NCI-H748 treated with DMSO at 0.1 percent for 48 hours (cell line): ENCODE measurements around the gene PLEKHJ1.

Experiments
- DNase-seq: peaks from one replicate; lab custom pipeline; 2025; lab: John Stamatoyannopoulos, UW

Gene PLEKHJ1

GRCh38 chr19:2234996-2235380, 1.1 kb downstream of the PLEKHJ1 start:
- no peak for DNase-seq

GRCh38 chr19:2233601-2234280, 2.4 kb downstream of the PLEKHJ1 start:
- no peak for DNase-seq

- no peak for DNase-seq
Measured at GRCh38 chr19:2232286-2233151, 3.6 kb downstream of the PLEKHJ1 start.

GRCh38 chr19:2231621-2232221, 4.4 kb downstream of the PLEKHJ1 start:
- DNase-seq = no peak

- DNase-seq = no peak
Measured at GRCh38 chr19:2230807-2231533, 5.2 kb downstream of the PLEKHJ1 start.

DNA sequence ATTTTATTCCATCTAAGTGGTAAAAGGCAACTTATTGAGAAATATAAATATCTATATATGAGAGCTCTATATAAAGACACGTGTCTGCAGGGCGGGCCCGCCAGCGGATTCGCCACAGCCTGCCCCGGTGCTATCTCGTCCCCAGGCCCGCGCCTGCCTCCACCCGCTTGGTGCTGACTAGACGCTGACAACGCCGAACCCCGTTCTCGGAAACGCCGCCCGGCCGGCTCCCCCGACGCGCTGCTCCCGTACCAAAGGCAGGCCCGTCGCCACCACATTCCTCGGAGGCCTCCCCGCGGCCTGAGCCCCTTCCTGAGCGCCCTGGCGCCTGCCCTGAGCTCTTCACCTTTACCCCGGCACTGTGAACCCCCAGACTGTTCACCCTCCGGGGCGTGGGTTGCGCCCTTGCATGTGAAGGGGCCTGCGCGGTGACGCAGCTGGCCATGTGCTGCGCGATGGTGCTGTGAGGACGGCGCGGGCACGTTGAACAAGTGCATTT, 6.0 kb downstream of the PLEKHJ1 start:
- DNase-seq = no peak

- DNase-seq = no peak
Measured at GRCh38 chr19:2229103-2230032, 6.8 kb downstream of the PLEKHJ1 start.

GRCh38 chr19:2228157-2229030, 7.7 kb downstream of the PLEKHJ1 start:
- no peak for DNase-seq

- DNase-seq = no peak
Measured at GRCh38 chr19:2227415-2228156, 8.5 kb downstream of the PLEKHJ1 start.

DNA sequence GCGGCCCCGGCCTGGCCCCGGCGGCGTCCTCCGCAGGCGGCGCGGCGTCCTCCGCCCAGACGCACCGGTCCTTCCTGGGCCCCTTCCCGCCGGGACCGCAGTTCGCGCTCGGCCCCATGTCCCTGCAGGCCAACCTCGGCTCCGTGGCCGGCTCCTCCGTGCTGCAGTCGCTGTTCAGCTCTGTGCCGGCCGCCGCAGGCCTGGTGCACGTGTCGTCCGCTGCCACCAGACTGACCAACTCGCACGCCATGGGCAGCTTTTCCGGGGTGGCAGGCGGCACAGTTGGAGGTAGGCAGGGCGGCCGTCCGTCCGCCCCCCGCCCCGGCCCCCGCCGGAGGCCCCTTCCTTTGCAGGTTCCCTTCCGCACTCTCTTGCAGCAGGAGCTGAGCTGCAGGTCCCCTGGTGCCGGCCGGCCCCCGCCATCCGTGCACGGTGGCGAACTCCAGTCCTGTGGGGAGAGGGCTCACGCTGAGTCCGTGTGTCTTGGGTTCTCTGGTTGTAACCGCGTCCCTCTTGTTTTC, 9.2 kb downstream of the PLEKHJ1 start:
- DNase-seq = no peak

- no peak for DNase-seq
Measured at GRCh38 chr19:2226051-2226839, 9.9 kb downstream of the PLEKHJ1 start.

- DNase-seq = no peak
Measured at GRCh38 chr19:2225415-2226050, 10.6 kb downstream of the PLEKHJ1 start.

GRCh38 chr19:2224754-2225349, 11.3 kb downstream of the PLEKHJ1 start:
- no peak for DNase-seq

- DNase-seq = no peak
Measured at GRCh38 chr19:2223959-2224358, 12.2 kb downstream of the PLEKHJ1 start.

- no peak for DNase-seq
Measured at GRCh38 chr19:2223391-2223790, 12.7 kb downstream of the PLEKHJ1 start.

DNA sequence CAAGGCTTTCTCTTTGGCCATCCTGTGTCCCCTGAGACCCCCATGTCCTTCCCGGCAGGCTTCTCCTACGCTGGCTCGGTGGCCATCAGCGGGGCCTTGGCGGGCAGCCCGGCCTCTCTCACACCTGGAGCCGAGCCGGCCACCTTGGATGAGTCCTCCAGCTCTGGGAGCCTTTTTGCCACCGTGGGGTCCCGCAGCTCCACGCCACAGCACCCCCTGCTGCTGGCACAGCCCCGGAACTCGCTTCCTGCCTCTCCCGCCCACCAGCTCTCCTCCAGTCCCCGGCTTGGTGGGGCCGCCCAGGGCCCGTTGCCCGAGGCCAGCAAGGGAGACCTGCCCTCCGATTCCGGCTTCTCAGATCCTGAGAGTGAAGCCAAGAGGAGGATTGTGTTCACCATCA, 14.2 kb downstream of the PLEKHJ1 start:
- DNase-seq = no peak

DNA sequence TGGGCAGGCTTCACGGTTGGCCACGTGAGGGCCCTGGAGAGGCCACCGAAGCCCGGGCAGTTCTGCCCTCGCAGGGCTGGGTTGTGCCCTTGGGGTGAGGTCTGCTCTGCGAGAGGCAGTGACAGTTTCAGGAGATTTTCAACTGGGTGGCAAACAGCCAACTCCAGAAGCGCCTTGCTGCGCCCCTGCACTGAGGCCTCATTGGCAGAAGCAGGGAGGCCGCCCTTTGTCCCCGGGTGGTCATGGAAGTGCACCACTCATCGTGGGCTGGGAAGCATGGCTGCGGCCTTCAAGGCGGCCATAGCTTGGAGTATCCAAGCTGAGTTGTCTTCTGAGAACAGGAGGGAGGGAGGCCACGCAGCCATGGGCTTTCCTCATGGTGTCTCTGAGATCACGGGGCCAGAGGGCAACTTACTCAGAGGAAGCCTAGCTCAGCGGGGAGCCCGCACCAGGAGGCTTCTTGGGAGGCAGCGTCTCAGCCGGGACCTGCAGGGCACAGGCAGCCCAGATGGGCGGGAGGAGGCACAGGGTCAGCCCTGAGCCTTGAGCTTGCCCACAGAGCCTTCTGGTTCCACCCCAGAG, 14.8 kb downstream of the PLEKHJ1 start:
- DNase-seq = no peak
